Right ventricle myocardium inferior (tissue), 1 donor: ENCODE measurements around the gene PPTC7. TPM values are rescaled to one million over a fixed set of nuclear protein-coding genes. Genes with fewer than 3 reads are reported as not detected.
A peak's percentile ranks its signal among the peaks of the same experiment; 100 is the strongest.
"Not testable (repeated sequence)": the region's sequence is repeated elsewhere in the genome, so short reads cannot be mapped to it uniquely, and the experiment has no call there.

Source experiments
- ATAC-seq: fragments of 200-7000 bp; cut with Tn5 transposase; one replicate; pipeline ENCODE4 v1.9.1; 2020; ENCODE audit warnings: mild to moderate bottlenecking, moderate library complexity
- DNase-seq: peaks from one replicate; pipeline ENCODE4 v3.0.0; 2021; ENCODE audit errors: missing footprints
- intact Hi-C: fragments of 100-400 bp; cut with DNase I; formaldehyde crosslinking; loops from one replicate; pipeline ENCODE4 v1.11.0; 2022
- total RNA-seq: library from RNA; stranded (reverse); fragmentation: NEBNext Ultra II Directional; extraction: Animal tissue kit (Norgen Biotek cat#: 25700); gene quantifications from one replicate; pipeline ENCODE4 v1.2.1, GENCODE V29; 2021
- donor health status: DM: no; HTN: yes; CAD: no; lungs with severe emphysema.

The PPTC7 gene
- total RNA-seq, 1 donor from 2014 or later = 99.2 TPM

DNA sequence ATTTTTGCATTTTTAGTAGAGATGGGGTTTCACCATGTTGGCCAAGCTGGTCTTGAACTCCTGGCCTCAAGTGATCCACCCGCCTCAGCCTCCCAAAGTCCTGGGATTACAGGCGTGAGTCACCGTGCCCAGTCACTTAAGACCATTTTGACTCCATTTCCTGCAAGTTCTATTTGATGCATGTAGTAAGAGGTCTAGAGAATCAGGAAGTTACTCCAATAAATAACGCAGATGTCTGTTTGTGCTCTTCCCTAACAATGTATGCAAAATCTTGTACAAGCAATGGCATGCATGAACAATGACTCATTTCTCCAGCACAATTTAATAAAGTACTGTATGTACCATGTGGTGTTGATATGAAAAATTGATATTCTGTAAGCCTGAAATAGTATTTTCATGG is 37.9 kb downstream of the PPTC7 start:
- intact Hi-C loops, ATAC-seq, DNase-seq: not testable (repeated sequence)

DNA sequence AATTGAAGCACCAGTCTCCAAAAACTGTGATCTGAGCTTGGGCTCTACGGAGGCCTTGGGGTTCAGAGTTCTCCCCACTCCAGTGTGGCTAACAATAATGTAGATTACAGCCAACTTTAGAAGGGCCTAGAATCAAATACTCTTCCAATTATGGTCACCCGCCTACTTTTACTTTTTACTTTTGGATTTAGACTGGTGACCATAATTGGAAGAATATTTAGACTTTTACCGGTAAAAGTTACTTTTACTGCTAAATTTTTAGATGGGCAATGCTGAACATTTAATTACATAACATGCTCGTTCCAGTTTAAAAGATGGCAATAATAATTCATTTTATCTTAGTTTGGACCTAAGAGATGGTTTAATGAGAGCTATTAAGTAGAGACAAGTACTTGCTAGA is 39.2 kb downstream of the PPTC7 start:
- intact Hi-C loops = no loop called here
- ATAC-seq (no peak), DNase-seq (no peak)

DNA sequence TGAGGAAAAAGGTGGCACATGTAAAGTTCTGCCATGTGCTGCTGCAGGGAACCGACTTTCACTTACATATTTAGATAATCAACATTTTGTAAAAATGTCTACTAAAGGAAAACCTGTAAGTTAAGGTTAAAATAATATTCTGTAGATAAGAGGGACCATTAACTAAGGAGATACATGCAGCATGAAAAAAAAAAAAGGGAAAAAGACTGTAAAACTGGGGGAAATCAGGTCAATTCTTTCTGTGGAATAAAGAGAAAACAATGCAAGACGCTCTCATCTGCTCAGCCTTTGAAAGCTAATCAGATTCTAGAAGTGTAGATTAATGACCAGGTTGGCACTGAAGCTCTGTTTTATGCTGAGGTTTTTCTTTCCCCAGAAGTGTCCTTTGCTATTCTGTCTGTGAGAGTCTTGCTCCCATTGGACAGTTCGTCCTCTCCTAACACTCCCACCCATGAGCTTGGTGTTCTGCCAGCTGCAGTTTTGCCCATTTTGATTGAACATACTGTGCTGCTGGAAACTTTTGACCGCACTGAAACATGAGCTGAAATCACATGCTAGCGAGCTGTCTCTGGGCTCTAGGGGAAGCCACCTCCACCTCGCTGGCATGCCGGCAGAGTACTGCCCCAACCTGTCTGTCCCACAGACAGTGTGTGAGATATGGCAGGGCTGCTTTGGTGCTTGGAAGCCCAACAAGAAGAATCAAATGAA is 39.7 kb downstream of the PPTC7 start:
- ATAC-seq = peak; percentile 92
- DNase-seq = peak; percentile 88
- intact Hi-C loops = no loop called here

DNA sequence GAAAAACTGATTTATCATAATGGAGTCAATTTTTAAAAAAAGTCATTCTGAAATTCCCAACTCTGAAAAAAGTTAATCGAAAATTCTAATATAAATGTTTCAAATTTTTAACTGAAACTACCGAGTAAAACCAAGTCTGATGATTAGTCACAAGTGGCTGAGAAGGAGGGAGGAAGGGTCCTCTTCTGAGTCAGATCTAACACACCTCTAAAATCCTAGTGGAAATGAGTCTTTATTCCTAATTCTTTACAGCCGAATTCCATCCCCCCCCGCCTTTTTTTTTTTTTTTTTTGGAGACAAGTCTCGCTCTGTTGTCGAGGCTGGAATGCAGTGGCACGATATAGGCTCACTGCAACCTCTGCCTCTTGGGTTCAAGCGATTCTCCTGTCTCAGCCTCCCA is 43.1 kb downstream of the PPTC7 start:
- ATAC-seq (no peak), DNase-seq (no peak)
- intact Hi-C loops = no loop called here

DNA sequence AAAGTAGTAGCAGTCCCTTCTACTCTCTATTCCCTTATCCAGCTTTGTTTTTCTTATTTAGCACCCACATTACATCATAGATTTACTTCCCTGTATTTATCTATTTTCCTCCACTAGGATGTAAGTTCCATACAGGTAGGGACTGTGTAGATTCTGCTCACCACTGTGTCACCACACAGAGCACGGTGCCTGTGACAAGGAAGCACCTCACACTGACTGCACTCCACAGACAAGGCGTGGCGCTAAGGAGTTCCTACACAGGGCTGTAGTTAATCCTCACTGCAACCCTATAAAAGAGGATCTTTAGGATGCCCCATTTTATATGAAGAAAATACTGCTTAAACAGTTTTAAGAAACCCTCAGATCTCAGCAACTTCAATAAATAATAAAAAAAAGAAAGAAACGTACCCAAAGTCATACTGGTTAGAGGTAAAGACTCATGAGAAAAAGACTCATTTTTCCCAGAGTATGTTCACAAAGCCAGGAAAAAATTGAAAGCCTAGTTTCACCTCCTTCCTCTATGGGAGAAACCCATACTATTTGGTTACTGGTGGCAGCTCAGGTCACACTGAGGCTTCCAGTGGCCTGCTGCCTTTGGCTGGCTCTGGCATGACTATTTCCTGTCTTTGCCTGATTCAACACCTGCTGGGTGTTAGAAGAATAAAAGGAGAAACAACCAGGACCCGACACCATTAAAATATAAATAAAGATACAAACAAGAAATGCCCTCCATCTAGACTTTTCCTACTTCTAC is 44.1 kb downstream of the PPTC7 start:
- ATAC-seq (no peak), DNase-seq (no peak)
- intact Hi-C loops = no loop called here

DNA sequence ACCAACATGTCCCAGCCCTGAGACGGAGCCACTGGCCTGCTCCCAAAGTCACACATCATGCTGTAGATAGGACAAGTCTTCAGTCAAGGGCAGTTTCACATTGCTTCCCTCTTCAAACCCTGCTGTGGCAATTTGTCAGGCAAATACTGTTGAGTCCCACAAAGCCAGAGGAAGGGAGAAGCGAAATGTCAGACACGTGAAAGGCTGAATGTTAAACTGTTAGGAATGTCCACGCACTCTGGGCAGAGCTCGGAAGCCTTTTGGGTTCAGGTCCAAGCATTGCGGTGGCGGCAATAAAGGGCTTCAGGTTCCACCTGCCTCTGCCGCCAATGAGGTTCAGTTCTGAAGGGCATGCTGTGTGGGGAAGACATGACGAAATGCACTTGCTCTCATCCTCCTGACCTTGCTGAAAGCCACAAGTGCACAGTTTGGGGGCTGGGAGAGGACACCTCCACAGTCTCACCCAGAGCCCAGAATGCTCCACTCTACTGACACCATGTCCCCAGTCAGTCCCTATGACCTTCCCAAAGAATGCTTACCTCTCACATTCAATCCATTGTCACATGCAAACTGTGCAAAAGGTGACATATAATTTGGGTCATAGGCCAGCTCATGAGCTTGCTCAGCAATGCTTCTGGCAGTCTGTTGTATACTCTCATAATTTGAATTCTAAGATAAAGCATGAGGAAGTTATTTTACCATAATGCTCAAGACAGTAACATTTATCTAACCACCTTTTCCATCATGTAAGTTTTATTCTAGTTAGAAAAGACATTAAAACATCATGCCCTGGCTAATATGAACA is 45.3 kb downstream of the PPTC7 start:
- DNase-seq (peak; percentile 79), ATAC-seq (peak; percentile 91)
- intact Hi-C loops = loop anchor here (2.0 kb wide), 1 partner anchor 47 kb away; no protein-coding TSS in a partner anchor

DNA sequence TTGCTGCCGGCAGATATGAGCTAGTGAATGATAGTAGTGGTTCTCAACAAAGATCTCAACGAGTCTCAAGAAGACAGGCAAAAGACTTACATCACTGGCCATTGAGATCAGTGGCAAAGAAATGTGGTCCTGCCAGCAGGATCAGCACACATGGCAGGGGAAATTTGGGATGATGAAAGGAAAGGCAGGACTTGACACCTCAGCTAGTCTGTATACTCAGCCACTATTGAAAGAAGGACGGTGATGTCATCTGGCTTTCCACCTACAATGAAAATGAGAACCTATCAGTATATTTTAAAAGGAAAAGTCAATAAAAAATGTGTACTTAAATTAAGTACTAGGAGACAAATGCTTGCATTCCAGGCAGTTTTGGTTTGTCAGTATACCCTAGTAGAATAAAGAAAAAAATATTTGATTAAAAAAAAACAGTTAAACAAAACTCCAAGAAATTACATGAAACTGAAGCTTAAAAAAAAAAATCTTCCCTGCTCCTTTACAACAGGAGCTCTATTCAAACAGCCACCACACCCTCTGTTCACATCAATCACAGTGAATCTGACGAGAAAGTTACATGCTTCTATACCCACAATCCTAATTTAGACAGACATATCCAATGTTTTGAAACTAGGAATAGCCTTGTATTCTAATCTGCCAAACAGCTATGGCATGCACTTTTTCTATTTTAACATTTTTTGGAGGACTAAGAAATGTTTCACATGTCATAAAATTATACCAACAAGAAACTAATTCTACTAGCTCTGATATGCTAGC is 46.1 kb downstream of the PPTC7 start:
- DNase-seq (no peak), ATAC-seq (no peak)
- intact Hi-C loops = loop anchor here (2.0 kb wide), 1 partner anchor 48 kb away; no protein-coding TSS in a partner anchor

DNA sequence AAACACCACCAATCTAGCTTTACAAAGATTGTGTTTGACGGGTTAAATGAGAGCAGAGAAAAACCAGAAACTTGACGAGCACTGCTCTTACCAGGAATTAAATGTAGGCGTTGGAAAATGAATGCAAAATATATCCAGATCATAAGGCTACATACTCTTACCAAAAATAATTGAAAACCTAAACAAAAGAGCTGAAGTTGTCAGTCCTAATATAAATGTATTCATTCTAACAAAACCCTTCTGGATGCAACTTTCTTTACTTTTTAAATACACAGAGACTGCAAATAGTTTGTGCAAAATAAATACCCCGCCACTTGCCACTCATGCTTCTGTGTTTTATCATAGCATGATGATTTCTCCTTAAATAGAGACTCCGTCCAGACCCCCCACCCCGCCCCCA is 48.3 kb downstream of the PPTC7 start:
- intact Hi-C loops = no loop called here
- no peak for DNase-seq
- no peak for ATAC-seq

DNA sequence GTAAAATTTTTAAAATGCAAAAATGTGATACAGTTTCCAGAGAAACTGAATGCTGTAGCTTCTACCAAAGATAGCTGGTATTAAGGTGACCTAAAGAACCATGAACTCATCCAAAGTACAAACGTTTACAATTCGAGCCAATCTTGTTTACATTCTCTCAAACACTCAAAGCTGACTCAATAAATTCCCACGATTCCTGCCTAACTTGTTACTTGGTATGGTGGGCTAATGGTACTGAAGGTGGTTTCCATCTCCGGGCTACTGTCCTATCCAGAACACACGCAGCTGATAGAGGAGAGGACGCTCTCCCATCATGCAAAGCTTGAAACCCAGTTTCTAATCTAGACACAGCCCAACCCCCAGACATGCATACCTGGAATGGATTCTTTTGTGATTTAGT is 49.5 kb downstream of the PPTC7 start:
- no peak for ATAC-seq
- intact Hi-C loops = no loop called here
- no peak for DNase-seq

DNA sequence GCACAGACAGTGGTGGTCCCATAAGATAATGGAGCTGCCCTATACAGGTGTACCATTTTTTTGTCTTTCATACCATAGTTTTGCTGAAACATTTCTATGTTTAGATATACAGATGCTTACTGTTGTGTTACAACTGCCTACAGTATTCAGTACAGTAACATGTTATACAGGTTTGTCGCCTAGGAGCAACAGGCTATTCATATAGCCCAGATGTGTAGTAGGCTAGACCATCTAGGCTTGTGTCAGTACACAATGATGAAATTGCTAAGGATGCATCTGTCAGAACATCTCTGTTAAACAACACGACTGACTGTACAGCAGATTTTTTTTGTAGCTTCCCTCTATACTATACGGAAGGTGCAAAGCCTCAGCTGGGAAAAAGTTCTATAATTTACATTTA is 50.5 kb downstream of the PPTC7 start:
- intact Hi-C loops = no loop called here
- ATAC-seq (no peak), DNase-seq (no peak)

DNA sequence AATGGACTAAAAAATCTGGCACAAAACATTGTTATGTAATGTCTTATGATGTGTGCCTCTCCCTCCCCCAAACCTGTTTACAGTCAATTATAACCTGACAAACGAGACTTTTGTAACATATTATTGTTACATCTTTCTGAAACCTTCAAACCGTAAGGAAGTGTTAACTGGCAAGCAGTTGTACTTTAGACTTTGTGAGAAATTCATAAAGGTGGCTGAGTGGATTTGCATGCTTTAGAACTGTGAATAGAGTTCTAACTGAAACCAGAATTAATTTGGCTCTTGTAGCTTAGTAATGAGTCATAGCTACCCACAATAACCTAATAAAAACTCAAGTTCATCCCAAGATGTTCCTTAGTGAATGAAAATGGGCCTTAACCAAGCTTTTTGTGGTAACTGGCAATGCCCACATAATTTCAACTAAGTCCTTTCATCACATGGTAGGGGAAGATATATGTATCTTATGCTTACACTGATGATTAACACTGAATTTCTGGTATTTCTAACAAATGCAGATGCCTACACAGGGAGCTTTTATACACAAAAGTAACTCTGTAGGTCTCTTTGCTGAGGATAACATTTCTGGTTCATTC is 51.3 kb downstream of the PPTC7 start:
- DNase-seq = no peak
- intact Hi-C loops = no loop called here
- ATAC-seq = no peak

DNA sequence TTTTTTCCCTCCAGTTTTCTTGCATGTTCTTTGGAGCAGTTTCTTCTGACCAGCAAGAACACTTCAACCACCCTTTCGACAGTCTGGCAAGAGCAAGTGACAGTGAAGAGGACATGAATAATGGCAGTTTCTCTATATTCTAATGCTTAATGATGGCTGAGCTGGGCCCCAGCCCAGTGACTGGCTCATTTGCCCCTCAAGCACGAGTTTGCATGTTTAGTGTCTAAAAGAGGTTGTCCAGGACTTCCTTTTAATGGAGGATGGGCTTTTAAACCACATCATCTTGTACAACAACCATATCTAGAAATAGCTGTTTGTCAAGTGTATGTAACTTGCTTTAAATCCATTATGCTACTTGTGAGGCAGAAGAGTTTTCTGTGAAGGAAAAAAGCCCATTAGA is 52.6 kb downstream of the PPTC7 start:
- ATAC-seq (no peak), DNase-seq (no peak)
- intact Hi-C loops = no loop called here

DNA sequence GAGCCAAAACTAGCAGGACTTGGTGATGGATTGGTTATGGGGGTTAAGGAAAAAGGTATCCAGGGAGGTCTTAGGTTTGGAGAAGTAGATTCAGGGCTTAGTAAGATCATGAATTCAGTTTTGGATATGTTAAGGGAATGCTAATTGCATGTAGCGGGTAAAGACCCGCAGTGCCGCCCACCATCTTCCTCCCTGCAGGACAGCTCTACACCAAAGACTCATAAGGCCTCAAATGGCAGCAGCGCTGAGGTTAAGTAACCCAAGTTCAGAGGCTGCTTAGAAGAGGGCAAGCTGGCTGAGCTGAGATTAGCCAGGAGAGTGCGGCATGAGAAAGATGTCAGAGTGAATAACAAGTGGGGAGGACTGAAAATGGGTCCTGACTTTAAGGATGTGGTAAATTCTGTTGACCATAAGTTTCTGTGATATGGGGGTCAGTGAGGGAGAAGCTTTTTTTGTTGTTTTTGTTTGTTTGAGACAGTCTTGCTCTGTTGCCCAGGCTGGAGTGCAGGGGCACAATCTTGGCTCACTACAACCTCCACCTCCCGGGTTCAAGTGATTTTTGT is 54.8 kb downstream of the PPTC7 start:
- ATAC-seq (no peak), DNase-seq (no peak)
- intact Hi-C loops = no loop called here

DNA sequence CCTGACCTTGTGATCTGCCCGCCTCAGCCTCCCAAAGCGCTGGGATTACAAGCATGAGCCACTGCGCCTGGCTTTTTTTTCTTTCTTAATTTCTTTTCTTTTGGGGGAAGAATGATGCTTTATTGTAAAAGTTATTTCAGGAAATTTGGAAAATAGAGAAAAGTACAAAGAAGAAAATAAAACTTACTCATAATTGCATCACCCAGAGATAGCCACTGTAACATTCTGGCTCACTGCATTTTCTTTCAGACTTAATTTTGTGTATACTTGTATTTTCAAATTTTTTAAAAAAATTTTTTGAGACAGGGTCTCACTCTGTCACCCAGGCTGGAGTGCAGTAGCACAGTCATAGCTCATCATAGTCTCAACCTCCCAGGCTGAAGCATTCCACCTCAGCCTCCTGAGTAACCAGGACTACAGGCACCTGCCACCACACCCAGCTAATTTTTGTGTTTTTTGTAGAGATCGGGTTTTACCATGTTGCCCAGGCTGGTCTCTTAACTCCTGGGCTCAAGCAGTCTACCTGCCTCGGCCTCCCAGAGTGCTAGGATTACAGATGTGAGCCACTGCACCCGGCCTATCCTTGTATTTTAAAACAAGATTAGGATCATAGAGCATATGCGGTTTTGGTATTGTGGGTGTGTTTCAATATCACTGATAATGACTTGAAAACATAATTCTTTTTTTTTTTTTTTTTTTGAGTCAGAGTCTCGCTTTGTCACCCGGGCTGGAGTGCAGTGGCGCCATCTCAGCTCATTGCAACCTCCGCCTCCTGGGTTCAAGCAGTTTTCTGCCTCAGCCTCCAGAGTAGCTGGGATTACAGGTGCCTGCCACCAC is 62.0 kb downstream of the PPTC7 start:
- DNase-seq, intact Hi-C loops, ATAC-seq: not testable (repeated sequence)

DNA sequence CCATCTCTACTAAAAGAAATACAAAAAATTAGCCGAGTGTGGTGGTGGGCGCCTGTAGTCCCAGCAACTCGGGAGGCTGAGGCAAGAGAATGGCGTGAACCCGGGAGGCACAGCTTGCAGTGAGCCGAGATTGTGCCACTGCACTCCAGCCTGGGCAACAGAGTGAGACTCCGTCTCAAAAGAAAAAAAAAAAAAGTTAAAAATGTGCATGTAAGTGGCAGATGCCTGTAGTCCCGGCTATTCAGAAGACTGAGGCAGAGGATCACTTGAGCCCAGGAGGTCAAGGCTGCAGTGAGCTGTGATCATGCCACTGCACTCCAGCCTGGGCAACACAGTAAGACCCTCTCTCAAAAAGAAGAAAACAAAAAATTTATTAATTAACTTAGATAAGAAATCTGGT is 65.1 kb downstream of the PPTC7 start:
- DNase-seq, ATAC-seq, intact Hi-C loops: not testable (repeated sequence)

DNA sequence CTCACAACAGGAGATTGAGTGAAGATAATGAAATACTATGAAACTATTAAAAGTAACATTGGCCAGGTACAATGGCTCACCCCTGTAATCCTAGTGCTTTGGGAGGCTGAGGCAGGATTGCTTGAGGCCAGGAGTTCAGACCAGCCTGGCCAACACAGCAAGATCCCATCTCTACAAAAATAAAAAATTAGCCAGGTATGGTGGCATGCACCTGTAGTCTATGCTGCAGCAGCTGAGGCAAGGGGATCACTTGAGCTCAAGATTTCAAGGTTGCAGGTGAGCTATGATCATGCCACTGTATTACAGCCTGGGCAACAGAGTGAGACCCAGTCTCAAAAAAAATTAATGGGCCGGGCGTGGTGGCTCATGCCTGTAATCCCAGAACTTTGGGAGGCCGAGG is 66.1 kb downstream of the PPTC7 start:
- DNase-seq = no peak
- intact Hi-C loops = no loop called here
- ATAC-seq = no peak

DNA sequence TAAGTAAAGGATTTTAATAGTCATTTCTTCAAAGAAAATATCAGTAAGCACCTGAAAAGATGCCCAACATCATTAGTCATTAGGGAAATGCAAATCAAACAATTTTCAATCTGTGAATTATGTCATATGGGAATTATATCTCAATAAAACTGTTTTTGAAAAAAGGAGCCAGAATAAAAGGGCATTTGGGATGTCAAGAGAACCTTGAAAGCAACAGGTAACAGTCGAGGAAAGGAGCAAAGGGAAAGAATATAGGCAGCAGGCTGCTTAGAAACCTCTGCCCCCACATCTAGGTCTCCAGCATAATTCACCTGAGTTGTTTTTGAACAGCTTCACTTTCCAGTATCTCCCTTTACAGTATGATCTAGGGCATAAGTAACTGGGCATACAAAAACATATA is 68.8 kb downstream of the PPTC7 start:
- intact Hi-C loops = loop anchor here (5.0 kb wide), 1 partner anchor 313 kb away; no protein-coding TSS in a partner anchor
- ATAC-seq = no peak
- DNase-seq = no peak
